ENCODE results near the gene IL18R1.

The IL18R1 gene

GRCh38 chr2:102392096-102392495, 36.5 kb downstream of the IL18R1 start:
- DNase-seq, result no peak

GRCh38 chr2:102392942-102393341, 37.3 kb downstream of the IL18R1 start:
- DNase-seq, result no peak

GRCh38 chr2:102396012-102396411, 40.4 kb downstream of the IL18R1 start:
- no peak for DNase-seq

- DNase-seq, result no peak
These were observed 41.6 kb downstream of the IL18R1 start for GRCh38 chr2:102397209-102397608.

- DNase-seq, result no peak
These were observed 44.0 kb downstream of the IL18R1 start for GRCh38 chr2:102399499-102400141.

GRCh38 chr2:102401456-102401855, 45.9 kb downstream of the IL18R1 start:
- DNase-seq, result no peak

- no peak for DNase-seq
These were observed 46.3 kb downstream of the IL18R1 start for GRCh38 chr2:102401865-102402264.

GRCh38 chr2:102410952-102411351, 55.4 kb downstream of the IL18R1 start:
- no peak for DNase-seq

GRCh38 chr2:102412199-102412598, 56.6 kb downstream of the IL18R1 start:
- DNase-seq, result no peak

- no peak for DNase-seq
These were observed 62.4 kb downstream of the IL18R1 start for GRCh38 chr2:102417946-102418345.

- DNase-seq, result no peak
These were observed 62.9 kb downstream of the IL18R1 start for GRCh38 chr2:102418421-102418961.

GRCh38 chr2:102420290-102420689, 64.7 kb downstream of the IL18R1 start:
- no peak for DNase-seq

GRCh38 chr2:102421890-102422759, 66.5 kb downstream of the IL18R1 start:
- DNase-seq, result no peak

GRCh38 chr2:102422910-102423309, 67.3 kb downstream of the IL18R1 start, which contains the start of gene IL18RAP:
Gene IL18RAP (plus strand): TSS chr2:102423160. CDS start chr2:102423278, 118 bp downstream.
- no peak for DNase-seq

GRCh38 chr2:102423368-102423767, 67.8 kb downstream of the IL18R1 start:
- no peak for DNase-seq

GRCh38 chr2:102424754-102425153, 69.2 kb downstream of the IL18R1 start:
- no peak for DNase-seq

GRCh38 chr2:102425441-102426132, 70.0 kb downstream of the IL18R1 start:
- no peak for DNase-seq

GRCh38 chr2:102427249-102427648, 71.7 kb downstream of the IL18R1 start:
- no peak for DNase-seq

- no peak for DNase-seq
These were observed 73.0 kb downstream of the IL18R1 start for GRCh38 chr2:102428573-102428972.

GRCh38 chr2:102432386-102432785, 76.8 kb downstream of the IL18R1 start:
- DNase-seq, result no peak

- DNase-seq, result no peak
These were observed 78.5 kb downstream of the IL18R1 start for GRCh38 chr2:102433973-102434654.

- no peak for DNase-seq
These were observed 79.2 kb downstream of the IL18R1 start for GRCh38 chr2:102434655-102435381.

Measured in activated effector memory CD4-positive, alpha-beta T cell treated with Interleukin-2 at 50 U/mL for 16 hours (primary cell).